Neural progenitor cell (in vitro differentiated cells): ENCODE data around the gene KIFC3. TPM values are rescaled to one million over a fixed set of nuclear protein-coding genes. Genes with fewer than 3 reads are reported as not detected.

Experiments
- DNase-seq: peaks from one replicate; pipeline ENCODE4 v3.0.0-alpha.2; 2016; ENCODE audit warnings: low spot score
- H2AFZ ChIP-seq: fragments of 200-600 bp; sonication (generic); replicated peaks from 2 replicates; pipeline ENCODE4 v1.6.1; 2016; ENCODE audit warnings: antibody characterized with exemption
- H3F3A ChIP-seq: fragments of 200-600 bp; sonication (generic); 2 replicates; pipeline ENCODE4 v1.6.1; 2016; ENCODE audit warnings: antibody characterized with exemption, low read depth
- H3K27ac ChIP-seq: fragments of 200-600 bp; sonication (generic); 2 replicates; pipeline ENCODE4 v1.5.1; 2016; ENCODE audit warnings: mild to moderate bottlenecking
- H3K27me3 ChIP-seq: fragments of 200-600 bp; sonication (generic); 2 replicates; pipeline ENCODE4 v1.6.1; 2016; ENCODE audit warnings: mild to moderate bottlenecking, moderate library complexity
- H3K36me3 ChIP-seq: fragments of 200-600 bp; sonication (generic); 2 replicates; pipeline ENCODE4 v1.5.1; 2016
- H3K4me1 ChIP-seq: fragments of 200-600 bp; sonication (generic); 2 replicates; pipeline ENCODE4 v1.6.1; 2016; ENCODE audit warnings: mixed run types
- H3K4me2 ChIP-seq: fragments of 200-600 bp; sonication (generic); 2 replicates; pipeline ENCODE4 v1.6.1; 2016
- H3K4me3 ChIP-seq: fragments of 200-600 bp; sonication (generic); 2 replicates; pipeline ENCODE4 v1.5.1; 2016
- H3K79me2 ChIP-seq: fragments of 200-600 bp; sonication (generic); 2 replicates; pipeline ENCODE4 v1.6.1; 2016; ENCODE audit warnings: low read depth
- H3K9ac ChIP-seq: fragments of 200-600 bp; sonication (generic); 2 replicates; pipeline ENCODE4 v1.6.1; 2016
- H3K9me3 ChIP-seq: fragments of 200-600 bp; sonication (generic); 2 replicates; pipeline ENCODE4 v1.5.1; 2016; ENCODE audit warnings: low read depth
- H4K20me1 ChIP-seq: fragments of 200-600 bp; sonication (generic); 2 replicates; pipeline ENCODE4 v1.6.1; 2016; ENCODE audit warnings: low read depth
- H3K27ac Mint-ChIP-seq: 3 replicates; pipeline ENCODE4 v1.8.0; 2021; ENCODE audit warnings: mixed read lengths
- H3K27me3 Mint-ChIP-seq: 2 replicates; pipeline ENCODE4 v1.8.0; 2022; ENCODE audit warnings: low read depth, mild to moderate bottlenecking, inconsistent platforms, moderate library complexity, mixed read lengths; ENCODE audit not compliant: insufficient read depth
- H3K36me3 Mint-ChIP-seq: 3 replicates; pipeline ENCODE4 v1.8.0; 2021; ENCODE audit warnings: mixed read lengths
- H3K4me1 Mint-ChIP-seq: 3 replicates; pipeline ENCODE4 v1.8.0; 2021; ENCODE audit warnings: mixed read lengths
- H3K4me3 Mint-ChIP-seq: 3 replicates; pipeline ENCODE4 v1.8.0; 2021; ENCODE audit warnings: mild to moderate bottlenecking, moderate library complexity, mixed read lengths
- H3K9me3 Mint-ChIP-seq: 3 replicates; pipeline ENCODE4 v1.8.0; 2020; ENCODE audit warnings: mixed read lengths
- EZH2 ChIP-seq: fragments of 200-600 bp; sonication (generic); IDR thresholded peaks from 2 replicates; pipeline ENCODE4 v1.6.1; 2017; ENCODE audit warnings: antibody characterized with exemption, mild to moderate bottlenecking, moderate library complexity
- EZH2phosphoT487 ChIP-seq: fragments of 200-600 bp; sonication (generic); IDR thresholded peaks from 2 replicates; pipeline ENCODE4 v1.6.1; 2017; ENCODE audit warnings: antibody characterized with exemption
- total RNA-seq: library from RNA; depleted of rRNA; stranded (reverse); fragments of >200 nt; gene quantifications from 2 replicates; pipeline ENCODE4 v1.2.3, GENCODE V29; 2015; ENCODE audit warnings: low replicate concordance
- TF ChIP-seq, protein P1 (sequence below): fragments of 200-600 bp; sonication (generic); IDR thresholded peaks from 2 replicates; pipeline ENCODE4 v1.5.1; 2017; ENCODE audit warnings: antibody characterized with exemption, mild to moderate bottlenecking

KIFC3 gene
- total RNA-seq, 1 donor from 2014 or later, result 0.28 TPM

DNA sequence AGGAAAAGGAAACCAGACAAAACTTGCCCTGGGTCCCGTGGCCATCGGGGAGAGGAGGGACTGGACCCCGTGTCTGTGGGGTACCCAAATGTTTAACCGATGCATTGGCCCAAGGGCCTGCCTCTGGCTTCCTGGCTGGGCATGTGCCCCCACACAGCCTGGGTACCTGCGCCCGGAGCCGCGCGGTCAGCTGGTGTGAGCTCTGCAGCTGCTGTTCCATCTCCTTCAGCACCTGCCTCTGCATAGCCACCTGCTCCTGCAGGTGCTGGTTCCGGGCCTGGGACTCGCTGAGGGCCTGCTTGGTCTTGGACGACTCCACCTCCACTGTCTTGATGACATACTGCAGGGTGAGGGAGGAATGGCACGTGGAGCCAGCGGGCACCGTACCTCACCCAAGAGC lies 31.9 kb downstream of the KIFC3 start:
- Histone ChIP-seq H3K4me1 (peaks cover 3% of the 10 kb centered on the region), H4K20me1 (no peaks in the 10 kb centered on the region), H3K36me3 (no peaks in the 10 kb centered on the region), H3K27me3 (no peaks in the 10 kb centered on the region), H3K27ac (no peak overlapping the region), H3K79me2 (no peaks in the 10 kb centered on the region), H3F3A (peaks cover 6% of the 10 kb centered on the region), H3K4me2 (no peak overlapping the region), H3K9ac (no peak overlapping the region), H3K4me3 (no peak overlapping the region), H2AFZ (no peak overlapping the region), H3K9me3 (no peaks in the 10 kb centered on the region)
- TF ChIP-seq, protein P1, sequence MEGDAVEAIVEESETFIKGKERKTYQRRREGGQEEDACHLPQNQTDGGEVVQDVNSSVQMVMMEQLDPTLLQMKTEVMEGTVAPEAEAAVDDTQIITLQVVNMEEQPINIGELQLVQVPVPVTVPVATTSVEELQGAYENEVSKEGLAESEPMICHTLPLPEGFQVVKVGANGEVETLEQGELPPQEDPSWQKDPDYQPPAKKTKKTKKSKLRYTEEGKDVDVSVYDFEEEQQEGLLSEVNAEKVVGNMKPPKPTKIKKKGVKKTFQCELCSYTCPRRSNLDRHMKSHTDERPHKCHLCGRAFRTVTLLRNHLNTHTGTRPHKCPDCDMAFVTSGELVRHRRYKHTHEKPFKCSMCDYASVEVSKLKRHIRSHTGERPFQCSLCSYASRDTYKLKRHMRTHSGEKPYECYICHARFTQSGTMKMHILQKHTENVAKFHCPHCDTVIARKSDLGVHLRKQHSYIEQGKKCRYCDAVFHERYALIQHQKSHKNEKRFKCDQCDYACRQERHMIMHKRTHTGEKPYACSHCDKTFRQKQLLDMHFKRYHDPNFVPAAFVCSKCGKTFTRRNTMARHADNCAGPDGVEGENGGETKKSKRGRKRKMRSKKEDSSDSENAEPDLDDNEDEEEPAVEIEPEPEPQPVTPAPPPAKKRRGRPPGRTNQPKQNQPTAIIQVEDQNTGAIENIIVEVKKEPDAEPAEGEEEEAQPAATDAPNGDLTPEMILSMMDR, result no peak
- H3K27ac Mint-ChIP-seq, result peak overlapping the region; percentile 81
- peaks cover 3% of the 10 kb centered on the region for H3K27me3 Mint-ChIP-seq
- H3K4me1 Mint-ChIP-seq, result peaks cover 4% of the 10 kb centered on the region
- no peak for DNase-seq
- peaks cover 2% of the 10 kb centered on the region for H3K36me3 Mint-ChIP-seq
- no peak overlapping the region for H3K4me3 Mint-ChIP-seq
- no peaks in the 10 kb centered on the region for H3K9me3 Mint-ChIP-seq

DNA sequence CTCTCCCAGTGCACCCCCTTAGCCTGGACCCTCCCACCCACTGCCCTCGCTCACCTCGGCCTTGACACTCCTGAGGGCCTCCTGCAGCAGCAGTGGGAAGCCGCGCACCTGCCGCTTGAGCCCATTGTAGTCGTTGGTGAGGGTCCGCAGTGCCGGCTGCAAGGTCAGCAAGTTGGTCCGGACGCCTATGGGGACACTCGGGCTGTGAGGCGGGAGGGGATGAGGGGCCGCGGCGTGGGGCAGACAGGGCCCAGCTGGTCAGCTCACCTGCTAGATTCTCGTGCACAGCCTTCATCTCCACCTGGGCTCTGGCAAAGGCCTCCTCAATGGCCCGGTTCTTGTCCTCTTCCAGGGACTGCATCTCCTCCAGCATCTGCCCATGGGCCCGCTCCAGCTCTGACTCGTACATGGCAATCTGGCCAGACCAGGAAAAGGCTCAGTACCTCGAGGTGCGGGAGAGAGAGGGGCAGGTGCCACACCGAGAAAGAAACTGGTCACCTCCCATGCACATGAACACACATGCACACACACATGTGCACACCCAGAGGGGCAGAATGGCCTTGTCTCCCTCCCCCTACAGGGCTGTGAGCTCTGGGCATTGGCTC lies 32.6 kb downstream of the KIFC3 start:
- Histone ChIP-seq H3K4me3 (no peak overlapping the region), H3K79me2 (no peaks in the 10 kb centered on the region), H3K27ac (no peak overlapping the region), H3K9me3 (no peaks in the 10 kb centered on the region), H3K27me3 (no peaks in the 10 kb centered on the region), H3K9ac (no peak overlapping the region), H4K20me1 (no peaks in the 10 kb centered on the region), H3K4me1 (no peaks in the 10 kb centered on the region), H3F3A (no peaks in the 10 kb centered on the region), H2AFZ (no peak overlapping the region), H3K36me3 (no peaks in the 10 kb centered on the region), H3K4me2 (no peak overlapping the region)
- no peak for TF ChIP-seq EZH2phosphoT487
- no peak for TF ChIP-seq EZH2
- TF ChIP-seq, protein P1, result no peak
- Mint-ChIP-seq H3K9me3 (no peaks in the 10 kb centered on the region), H3K4me1 (no peaks in the 10 kb centered on the region), H3K27me3 (peaks cover 3% of the 10 kb centered on the region), H3K4me3 (no peak overlapping the region), H3K36me3 (peaks cover 3% of the 10 kb centered on the region), H3K27ac (no peak overlapping the region)
- DNase-seq, result no peak

DNA sequence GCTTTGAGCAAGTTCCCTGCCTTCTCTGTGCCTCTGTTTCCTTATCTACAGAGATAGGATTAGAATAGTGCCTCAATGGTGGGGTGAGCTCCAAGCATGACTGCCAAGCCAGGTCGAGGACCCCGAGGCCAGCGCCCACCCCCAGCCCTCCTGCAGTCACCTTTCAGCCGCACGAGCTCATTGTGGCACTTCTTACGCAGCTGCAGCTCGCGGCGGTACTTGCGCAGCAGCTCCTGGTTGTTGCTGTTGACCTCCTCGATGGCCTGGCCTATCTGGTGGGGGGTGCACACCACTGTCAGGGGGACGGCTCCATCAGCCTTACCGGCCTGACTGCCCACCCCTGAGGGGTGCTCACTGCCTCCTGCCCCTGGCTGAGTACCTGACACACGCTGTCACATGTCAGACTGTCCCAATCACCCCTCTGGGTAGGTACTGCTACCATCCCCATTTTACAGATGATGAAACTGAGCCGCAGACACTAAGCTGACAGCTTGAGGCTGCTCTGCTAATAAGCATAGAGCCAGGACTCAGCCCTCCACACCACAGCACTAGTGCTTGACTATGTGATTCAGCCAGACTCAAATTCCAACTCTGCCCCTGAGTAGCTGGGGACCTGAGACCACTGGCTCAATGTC lies 35.5 kb downstream of the KIFC3 start:
- no peak overlapping the region for H3K4me2 ChIP-seq
- Mint-ChIP-seq H3K27me3 (peaks cover 3% of the 10 kb centered on the region), H3K36me3 (peaks cover 3% of the 10 kb centered on the region), H3K27ac (no peak overlapping the region), H3K4me3 (no peak overlapping the region), H3K4me1 (peaks cover 6% of the 10 kb centered on the region), H3K9me3 (no peaks in the 10 kb centered on the region)
- H3K27ac ChIP-seq, result no peak overlapping the region
- H3F3A ChIP-seq, result no peaks in the 10 kb centered on the region
- no peak overlapping the region for H3K9ac ChIP-seq
- no peak for DNase-seq
- TF ChIP-seq EZH2phosphoT487 (no peak), EZH2 (no peak)
- TF ChIP-seq, protein P1, result no peak
- H3K79me2 ChIP-seq, result no peaks in the 10 kb centered on the region
- H3K4me3 ChIP-seq, result no peak overlapping the region
- H3K4me1 ChIP-seq, result peaks cover 2% of the 10 kb centered on the region
- no peak overlapping the region for H2AFZ ChIP-seq
- no peaks in the 10 kb centered on the region for H3K36me3 ChIP-seq
- no peaks in the 10 kb centered on the region for H3K9me3 ChIP-seq
- no peaks in the 10 kb centered on the region for H3K27me3 ChIP-seq
- no peaks in the 10 kb centered on the region for H4K20me1 ChIP-seq
